HEK293T (cell line): ENCODE data around the gene TGM2.

Experiments
- ARNT ChIP-seq: fragments of 450-650 bp; IDR thresholded peaks from 2 replicates; pipeline ENCODE4 v1.6.1; 2017; ENCODE audit warnings: mild to moderate bottlenecking
- CTBP1 ChIP-seq: fragments of 450-650 bp; IDR thresholded peaks from 2 replicates; pipeline ENCODE4 v1.6.1; 2016; ENCODE audit warnings: borderline replicate concordance
- FOXK2 ChIP-seq: fragments of 450-650 bp; IDR thresholded peaks from 2 replicates; pipeline ENCODE4 v1.6.1; 2016; ENCODE audit warnings: mild to moderate bottlenecking
- FOXM1 ChIP-seq: fragments of 450-650 bp; IDR thresholded peaks from 2 replicates; pipeline ENCODE4 v1.6.1; 2017; ENCODE audit warnings: mild to moderate bottlenecking, borderline replicate concordance
- L3MBTL2 ChIP-seq: fragments of 450-650 bp; conservative IDR thresholded peaks from 2 replicates; pipeline ENCODE4 v1.6.1; 2016; ENCODE audit warnings: mild to moderate bottlenecking
- LEF1 ChIP-seq: fragments of 450-650 bp; IDR thresholded peaks from 2 replicates; pipeline ENCODE4 v1.6.1; 2017; ENCODE audit warnings: mild to moderate bottlenecking, borderline replicate concordance
- SP1 ChIP-seq: fragments of 450-650 bp; IDR thresholded peaks from 2 replicates; pipeline ENCODE4 v1.6.1; 2017
- SUZ12 ChIP-seq: fragments of 450-650 bp; IDR thresholded peaks from 2 replicates; pipeline ENCODE4 v1.6.1; 2016; ENCODE audit warnings: mild to moderate bottlenecking

DNA sequence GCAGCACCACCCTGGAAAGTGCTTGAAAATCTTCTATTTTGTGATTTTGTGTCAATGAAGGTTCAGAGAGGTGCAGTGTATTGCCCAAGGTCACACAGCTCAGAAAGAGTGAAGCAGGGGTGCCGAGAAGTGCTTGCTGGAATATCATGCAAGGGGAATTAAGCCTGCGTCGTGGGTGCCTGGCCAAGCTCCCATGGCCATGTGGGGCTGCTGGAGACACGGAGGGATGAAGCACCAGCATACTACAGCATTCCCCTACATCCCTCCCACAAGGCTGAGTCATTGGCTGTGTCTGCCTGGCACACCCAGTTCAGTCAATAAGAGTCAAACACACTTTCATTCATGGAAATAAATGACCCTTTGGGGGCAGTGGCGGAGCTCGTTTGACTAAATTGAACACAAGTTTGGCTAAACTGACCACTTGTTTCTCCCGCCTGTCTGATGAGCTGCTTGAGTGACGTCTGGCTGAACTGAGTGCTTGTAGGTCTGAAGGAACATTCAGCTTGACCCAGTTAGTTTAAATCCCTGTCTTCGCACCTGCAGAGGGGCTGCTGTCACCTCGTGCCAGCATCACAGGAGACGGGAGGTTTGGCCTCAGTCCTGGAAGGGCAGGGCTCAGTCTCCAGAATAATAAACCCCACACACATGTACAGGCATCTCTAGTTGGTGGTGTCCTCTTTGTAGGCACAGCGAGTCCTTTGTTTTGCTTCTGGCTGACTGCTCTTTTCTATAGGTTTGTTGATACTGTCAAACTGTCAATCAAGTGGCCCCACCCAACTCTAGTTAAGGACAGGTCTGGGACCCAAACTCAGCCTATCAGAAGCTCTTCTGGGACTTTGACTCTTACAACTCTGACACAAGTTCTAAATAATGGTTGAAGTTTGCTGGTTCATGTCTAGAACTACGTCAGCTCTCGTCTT is 8.4 kb upstream of the TGM2 start:
- TF ChIP-seq FOXM1 = no peak
- TF ChIP-seq CTBP1 = no peak
- TF ChIP-seq FOXK2 = no peak
- TF ChIP-seq SUZ12 = no peak
- TF ChIP-seq SP1 = no peak
- TF ChIP-seq LEF1 = no peak
- TF ChIP-seq ARNT = no peak
- TF ChIP-seq L3MBTL2 = 0 out of 2 replicates have a peak, but pooled peaks have one; percentile 17
